Stimulated activated CD4-positive, alpha-beta T cell treated with anti-CD3 and anti-CD28 coated beads, Interleukin-15, amount 100 ng/mL, for 48 hours (primary cell): ENCODE measurements around the gene DGCR8.

ENCODE experiments used
- DNase-seq, 2 donors: peaks; one replicate each; pipeline ENCODE4 v3.0.0-alpha.2; 2020; ENCODE audit warnings: low read depth in 2 of 2

The DGCR8 gene

GRCh38 chr22:20079745-20080444 is at the start of gene DGCR8:
TSS of gene DGCR8 (plus strand) at chr22:20080241. CDS start at chr22:20085964, 5,723 bp downstream.
- DNase-seq = peak in 1 of 2 donors; percentile 59

GRCh38 chr22:20031732-20032406 is 48.2 kb upstream of the DGCR8 start:
- no peak for DNase-seq

- DNase-seq = no peak
These were observed 47.5 kb upstream of the DGCR8 start for GRCh38 chr22:20032407-20032991.

- no peak for DNase-seq
These were observed 46.9 kb upstream of the DGCR8 start for GRCh38 chr22:20033045-20033706.

- DNase-seq = no peak
These were observed 45.9 kb upstream of the DGCR8 start for GRCh38 chr22:20034143-20034542.

- no peak for DNase-seq
These were observed 44.5 kb upstream of the DGCR8 start for GRCh38 chr22:20035375-20036083.

GRCh38 chr22:20036084-20036482 is 44.0 kb upstream of the DGCR8 start:
- no peak for DNase-seq

- no peak for DNase-seq
These were observed 43.3 kb upstream of the DGCR8 start for GRCh38 chr22:20036535-20037392.

- no peak for DNase-seq
These were observed 42.6 kb upstream of the DGCR8 start for GRCh38 chr22:20037419-20037818.

GRCh38 chr22:20038574-20038973 is 41.5 kb upstream of the DGCR8 start:
- DNase-seq = no peak

GRCh38 chr22:20039683-20040325 is 40.2 kb upstream of the DGCR8 start:
- no peak for DNase-seq

GRCh38 chr22:20040327-20041200 is 39.5 kb upstream of the DGCR8 start:
- DNase-seq = no peak

GRCh38 chr22:20043057-20043996 is 36.7 kb upstream of the DGCR8 start:
- DNase-seq = no peak

- DNase-seq = no peak
These were observed 36.1 kb upstream of the DGCR8 start for GRCh38 chr22:20043997-20044342.

GRCh38 chr22:20044495-20045151 is 35.4 kb upstream of the DGCR8 start:
- DNase-seq = no peak

GRCh38 chr22:20046730-20047129 is 33.3 kb upstream of the DGCR8 start:
- DNase-seq = no peak

GRCh38 chr22:20051927-20052308 is 28.1 kb upstream of the DGCR8 start:
- DNase-seq = no peak
